Right renal pelvis (tissue), 4 donors: Measurements from ENCODE around the gene CREBBP. TPM values are rescaled to one million over a fixed set of nuclear protein-coding genes. Genes with fewer than 3 reads are reported as not detected.

Experiments
- DNase-seq, 4 donors: peaks; one replicate each; pipeline ENCODE4 v3.0.0-alpha.2; 2013; ENCODE audit warnings: low read depth in 4 of 4, low spot score in 3 of 4, missing footprints in 1 of 4
- polyA plus RNA-seq, 4 donors: library from polyadenylated mRNA; unstranded; fragments of 120-200 nt; gene quantifications; one replicate each; pipeline ENCODE4 v1.2.1, GENCODE V29; 2013; ENCODE audit not compliant: insufficient read length in 4 of 4

Gene CREBBP
- polyA plus RNA-seq, 4 donors = 64.6 to 84.7 (median 72.8) TPM

DNA sequence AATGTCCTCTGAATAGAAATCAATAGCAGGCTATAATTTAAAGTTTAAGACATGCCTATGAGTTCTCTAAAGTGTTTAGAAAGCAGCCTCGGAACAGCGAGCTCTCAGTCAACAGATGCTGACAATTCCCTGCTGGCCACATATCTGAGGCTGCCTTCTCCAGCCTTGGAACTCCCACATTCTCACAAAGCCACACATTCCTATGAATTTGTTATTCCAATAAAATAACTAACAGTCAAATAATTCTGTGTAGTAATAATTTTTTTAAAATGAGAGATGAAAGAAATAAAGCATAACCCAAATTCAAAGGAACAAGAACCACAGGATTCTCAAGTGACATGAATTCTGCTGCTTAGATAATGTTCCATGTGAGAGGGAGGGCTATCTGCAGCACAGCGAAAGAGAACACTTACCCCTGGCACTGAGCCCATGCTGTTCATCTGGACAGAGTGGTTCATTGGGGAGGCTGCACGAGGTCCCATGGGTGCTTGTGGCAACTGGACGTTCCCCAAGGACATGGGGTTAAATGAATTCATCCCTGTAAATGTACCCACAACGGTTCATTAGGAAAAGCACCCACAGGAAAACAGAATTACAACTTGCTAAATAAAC is 106.3 kb downstream of the CREBBP start:
- DNase-seq = no peak

DNA sequence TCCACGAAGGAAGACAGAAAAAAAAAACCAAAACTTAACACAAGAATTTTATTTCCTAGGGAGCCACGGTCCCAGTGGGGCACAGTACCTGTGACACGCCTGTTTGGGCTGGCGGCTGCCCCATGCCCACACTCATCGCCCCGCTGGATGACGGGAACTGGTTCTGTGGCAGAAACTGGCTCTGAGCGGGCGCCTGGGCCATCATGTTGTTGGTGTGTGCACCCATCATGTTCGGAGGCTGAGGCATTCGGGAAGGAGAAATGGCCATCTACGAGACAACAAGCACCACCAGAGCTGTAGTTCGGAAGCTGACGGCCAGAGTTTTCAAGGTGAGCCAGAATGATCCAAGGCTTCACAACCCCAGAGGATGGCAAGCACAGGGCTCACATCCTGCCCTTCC is 106.8 kb downstream of the CREBBP start:
- no peak for DNase-seq

DNA sequence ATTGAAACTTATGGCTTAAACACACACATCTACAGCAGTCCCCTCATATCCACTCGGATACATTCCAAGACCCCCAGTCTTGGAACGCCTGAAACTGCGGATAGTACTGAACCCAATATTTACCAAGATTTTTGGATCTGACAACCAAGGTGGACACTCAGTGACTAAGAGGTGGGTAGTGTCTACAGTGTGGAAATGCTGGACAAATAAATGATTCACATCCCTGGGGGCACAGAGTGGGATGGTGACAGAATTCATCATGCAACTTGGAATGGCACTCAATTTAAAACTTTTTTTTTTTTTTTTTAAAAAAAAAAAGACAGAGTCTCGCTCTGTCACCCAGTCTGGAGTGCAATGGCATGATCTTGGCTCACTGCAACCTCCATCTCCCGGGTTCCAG is 109.0 kb downstream of the CREBBP start:
- no peak for DNase-seq

DNA sequence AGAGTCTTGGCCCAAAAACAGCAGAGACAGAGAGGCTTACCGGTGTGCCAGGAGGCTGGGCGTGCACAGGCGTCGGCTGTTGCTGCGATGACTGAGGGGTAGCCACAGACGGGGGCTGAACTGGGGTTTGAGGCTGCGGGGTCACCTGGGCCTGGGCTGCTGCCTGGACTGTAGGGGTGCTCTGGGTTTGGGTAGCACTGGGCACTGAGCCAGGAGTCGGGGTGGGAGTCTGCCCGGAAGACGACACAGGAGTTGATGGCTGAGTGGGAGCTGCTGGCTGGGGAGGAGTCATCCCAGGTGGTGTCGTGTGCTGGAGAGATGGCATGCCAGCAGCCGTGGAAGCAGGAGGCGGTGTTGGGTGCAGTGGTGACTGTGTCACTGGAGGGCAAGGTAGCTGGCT is 110.0 kb downstream of the CREBBP start:
- DNase-seq = no peak

DNA sequence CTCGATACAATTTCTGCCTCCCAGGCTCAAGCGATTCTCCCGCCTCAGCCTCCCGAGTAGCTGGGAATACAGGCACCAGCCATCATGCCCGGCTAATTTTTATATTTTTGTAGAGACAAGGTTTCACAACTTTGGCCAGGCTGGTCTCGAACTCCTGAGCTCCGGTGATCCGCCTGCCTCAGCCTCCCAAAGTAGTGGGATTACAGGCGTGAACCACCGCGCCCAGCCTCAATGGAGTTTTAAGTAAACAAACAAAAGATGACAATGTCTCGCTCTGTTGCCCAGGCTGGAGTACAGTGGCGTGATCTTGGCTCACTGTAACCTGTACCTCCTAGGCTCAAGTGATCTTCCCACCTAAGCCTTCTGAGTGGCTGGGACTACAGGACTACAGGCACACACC is 110.6 kb downstream of the CREBBP start:
- DNase-seq = no peak

DNA sequence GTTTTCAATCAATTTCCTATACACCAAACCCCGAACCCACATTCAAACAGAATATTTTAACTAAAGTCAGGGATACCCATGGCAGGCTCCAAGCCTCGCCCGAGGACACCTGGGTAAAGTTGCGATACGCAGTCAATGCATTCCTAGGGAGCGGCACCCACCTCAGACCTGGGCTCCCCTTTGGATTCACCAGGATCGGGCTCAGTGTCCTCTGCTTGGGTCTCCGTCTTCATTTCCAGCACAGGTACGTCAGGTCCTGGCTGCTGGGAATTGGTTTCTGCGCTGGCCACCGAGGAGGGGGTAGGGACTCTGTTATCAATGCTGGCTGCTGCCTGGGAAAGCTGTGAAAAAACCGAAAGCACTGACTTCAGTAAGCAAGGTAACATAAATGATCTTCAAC is 111.5 kb downstream of the CREBBP start:
- no peak for DNase-seq

DNA sequence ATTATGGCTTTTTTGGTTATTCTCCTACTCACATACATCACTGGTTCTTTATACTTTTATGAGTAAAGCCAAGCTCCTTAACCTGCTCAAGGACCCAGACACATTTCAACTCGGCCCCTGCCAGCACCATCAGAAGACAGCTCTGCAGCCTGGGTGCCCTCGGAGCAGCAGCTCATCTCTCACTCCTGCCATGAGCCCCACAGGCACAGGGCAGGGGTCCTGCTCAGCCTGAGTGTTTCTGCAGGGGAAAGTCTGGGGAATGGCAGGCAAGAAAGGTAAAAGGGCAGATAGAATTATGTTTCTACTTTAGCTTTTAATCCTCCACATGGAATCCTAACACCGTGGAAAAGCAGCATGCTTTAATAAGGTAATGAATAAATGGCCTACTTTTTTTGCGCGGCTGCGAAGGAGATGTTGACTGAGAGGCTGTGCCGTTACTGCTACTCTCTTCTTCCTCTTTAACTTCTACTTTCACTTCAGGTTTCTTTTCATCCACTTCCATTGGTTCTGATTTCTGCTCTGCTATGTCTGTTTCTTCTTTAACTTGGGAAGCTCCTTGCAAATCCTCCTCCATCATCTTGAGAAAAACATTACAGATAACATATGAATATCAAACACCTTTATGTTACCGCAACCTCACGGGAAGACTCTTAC is 113.1 kb downstream of the CREBBP start:
- no peak for DNase-seq

DNA sequence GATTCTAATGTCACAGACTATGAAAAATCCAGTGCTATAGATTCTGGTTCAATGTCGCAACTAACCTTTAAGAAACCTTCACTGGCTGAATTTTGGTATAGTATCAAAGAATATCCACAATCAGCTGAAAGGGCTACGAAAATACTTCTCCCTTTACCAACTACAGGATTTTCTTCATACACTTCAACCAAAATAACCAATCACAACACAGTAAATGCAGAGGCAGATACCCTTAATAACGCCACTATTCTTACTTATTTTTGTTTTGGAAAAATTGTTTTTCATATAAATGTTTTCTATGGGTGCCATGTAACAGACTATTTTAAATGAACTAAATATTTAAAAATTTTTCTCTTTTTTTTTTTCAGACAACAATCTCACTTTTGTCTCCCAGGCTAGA is 114.3 kb downstream of the CREBBP start:
- DNase-seq = no peak

DNA sequence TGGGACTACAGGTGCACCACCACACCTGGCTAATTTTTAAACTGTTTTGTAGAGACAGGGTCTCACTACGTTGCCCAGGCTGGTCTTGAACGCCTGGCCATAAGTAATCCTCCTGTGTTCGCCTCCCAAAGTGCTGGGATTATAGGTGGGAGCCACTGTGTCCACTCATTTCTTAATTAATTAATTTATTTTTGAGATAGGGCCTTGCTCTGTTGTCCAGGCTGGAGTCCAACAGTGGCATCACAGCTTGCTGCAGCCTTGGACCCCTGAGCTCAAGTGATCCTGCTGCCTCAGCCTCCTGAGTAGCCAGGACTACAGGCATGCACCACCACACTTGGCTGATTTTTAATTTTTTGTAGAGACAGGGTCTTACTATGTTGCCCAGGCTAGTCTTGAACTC is 116.1 kb downstream of the CREBBP start:
- DNase-seq = no peak

DNA sequence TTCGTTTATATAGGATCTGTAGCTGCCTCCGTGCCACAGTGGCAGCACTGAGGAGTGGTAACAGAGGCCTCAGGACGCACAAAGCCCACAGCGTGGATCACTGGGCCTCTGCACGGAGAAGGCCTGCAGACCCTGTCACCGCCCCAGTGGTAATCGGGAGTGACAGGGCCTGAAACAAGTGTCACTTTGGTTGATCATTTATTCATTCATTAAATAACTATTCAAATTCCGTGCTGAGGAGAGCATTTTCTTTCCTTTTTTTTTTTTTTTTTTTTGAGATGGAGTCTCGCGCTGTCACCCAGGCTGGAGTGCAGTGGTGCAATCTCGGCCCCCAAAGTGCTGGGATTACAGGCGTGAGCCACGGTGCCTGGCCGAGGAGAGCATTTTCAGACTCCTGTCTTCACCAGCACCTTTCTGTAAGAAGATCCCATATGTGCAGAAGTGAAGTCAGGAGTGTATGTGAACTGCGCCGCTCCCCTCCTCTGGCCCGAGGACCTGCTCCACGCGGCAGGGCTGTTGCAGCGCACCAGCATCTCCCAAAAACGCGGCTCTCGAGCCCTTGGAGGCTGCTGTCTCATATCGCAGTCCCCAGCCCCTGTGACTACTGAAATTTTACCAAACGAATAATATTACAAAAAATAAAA is 118.3 kb downstream of the CREBBP start:
- DNase-seq = no peak

DNA sequence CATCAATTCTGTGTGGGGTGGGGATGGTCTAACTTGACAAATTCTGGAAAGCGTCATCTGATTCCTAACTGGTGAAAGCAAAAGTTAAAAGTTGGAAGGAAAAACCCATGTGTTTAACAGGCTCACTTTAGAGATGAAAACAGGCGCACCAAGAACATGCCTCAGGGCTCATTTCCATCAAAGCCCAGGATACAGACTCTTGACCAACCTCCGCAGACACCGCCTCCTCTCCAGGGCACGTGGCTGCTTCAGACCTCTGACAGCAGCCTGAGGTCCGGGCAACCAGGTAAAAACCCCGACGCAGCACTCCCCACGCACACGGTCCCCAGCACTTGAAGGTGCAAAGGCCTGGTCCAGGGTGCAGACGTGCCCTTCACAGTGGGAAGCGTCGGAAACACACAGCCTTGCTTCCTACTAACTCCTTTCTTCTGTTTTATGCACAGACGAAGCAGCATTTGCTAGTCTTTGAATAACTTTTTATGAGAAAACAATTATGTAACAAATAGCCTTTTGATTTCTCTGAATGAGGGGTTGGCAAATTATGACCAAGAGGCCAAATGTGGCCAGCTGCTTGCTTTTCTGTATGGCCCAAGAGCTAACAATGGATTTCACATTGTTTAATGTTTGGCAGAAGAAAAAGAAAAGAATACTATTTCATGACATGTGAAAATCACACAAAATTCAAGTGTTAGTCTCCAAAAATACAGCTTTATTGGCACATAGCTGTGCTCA is 119.0 kb downstream of the CREBBP start:
- DNase-seq = no peak

DNA sequence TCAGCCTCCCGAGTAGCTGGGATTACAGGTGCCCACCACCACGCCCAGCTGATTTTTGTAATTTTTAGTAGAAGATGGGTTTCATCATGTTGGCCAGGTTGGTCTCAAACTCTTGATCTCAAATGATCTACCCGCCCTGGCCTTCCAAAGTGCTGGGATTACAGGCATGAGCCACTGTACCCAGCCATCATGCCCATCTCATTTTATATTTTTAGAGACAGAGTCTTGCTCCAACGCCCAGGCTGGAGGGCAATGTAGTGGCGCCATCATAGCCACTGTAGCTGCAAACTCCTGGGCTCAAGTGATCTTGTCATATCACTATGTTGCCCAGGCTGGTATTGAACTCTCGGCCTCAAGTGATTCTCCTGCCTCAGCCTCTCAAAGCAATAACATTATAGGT is 120.0 kb downstream of the CREBBP start:
- DNase-seq = no peak

DNA sequence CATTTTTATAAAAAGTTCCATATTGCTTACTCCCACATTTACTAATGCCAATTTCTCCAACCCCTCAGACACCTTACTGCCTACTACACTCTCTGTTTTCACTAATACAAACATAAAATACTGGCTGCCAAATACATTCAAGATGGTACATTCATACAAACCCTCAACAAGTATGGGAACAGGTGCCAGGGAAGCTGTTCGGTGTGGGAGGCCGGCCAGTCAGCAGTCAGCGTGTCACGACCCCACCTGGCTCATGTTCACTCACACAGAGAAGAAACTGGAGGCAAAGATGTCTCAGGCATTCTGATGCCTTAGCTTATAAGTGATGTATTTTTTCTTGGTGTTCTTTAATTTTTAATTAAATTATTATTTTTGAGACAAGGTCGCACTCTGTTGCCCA is 120.8 kb downstream of the CREBBP start:
- DNase-seq = no peak

DNA sequence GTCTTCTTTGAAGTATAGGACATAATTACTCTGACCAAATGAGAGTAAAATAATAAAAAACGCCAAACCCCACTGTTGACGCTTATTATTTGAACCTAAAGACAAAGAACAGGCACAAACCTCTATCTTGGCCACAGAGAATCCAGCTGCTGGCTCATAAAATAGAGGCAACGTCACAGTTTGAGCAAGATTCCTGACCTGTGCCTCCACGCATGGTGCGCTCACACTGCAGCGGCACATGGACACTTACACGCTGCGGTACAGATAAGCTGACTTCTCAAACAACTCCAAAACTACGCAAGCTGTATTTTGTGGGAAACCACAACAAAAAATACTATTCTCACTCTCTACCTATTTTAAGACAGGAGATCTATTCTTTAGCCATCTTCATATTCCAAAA is 124.4 kb downstream of the CREBBP start:
- DNase-seq = no peak

DNA sequence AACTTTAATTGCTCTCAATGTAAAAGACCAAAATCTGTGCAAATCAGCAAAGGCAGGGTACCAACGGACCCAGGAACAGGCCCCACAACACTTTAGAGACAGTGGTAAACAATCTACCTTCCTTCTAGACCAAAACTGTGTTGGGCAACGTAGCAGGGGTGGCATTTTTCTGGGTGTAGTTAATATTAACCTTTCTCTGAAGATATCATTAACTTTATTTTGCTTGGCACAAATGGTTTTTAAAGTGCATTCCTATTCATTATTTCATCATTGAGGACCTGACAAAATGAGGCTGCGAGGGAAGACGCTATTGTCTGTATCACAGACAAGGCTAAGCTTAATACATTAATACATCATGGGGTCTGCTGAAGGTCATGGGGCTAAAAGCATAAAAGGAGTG is 125.3 kb downstream of the CREBBP start:
- DNase-seq = no peak

DNA sequence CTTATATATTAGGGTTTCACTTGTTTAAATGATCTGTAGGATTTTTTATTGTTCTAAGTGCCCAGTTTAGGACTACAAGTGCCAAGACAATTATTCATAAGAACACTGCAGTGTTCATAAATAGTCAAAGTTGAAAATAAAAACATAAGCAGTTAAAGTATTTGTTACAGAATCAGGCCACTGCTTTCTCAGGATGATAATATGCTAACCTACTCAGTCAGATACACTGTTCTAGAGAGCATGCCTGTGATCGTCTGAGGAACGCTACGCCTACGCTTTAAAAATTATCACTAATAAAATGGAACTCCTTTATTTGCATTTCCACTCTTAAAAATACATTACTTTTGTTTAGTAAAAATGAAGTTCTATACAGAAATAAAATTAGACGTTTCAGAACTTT is 125.7 kb downstream of the CREBBP start:
- no peak for DNase-seq

DNA sequence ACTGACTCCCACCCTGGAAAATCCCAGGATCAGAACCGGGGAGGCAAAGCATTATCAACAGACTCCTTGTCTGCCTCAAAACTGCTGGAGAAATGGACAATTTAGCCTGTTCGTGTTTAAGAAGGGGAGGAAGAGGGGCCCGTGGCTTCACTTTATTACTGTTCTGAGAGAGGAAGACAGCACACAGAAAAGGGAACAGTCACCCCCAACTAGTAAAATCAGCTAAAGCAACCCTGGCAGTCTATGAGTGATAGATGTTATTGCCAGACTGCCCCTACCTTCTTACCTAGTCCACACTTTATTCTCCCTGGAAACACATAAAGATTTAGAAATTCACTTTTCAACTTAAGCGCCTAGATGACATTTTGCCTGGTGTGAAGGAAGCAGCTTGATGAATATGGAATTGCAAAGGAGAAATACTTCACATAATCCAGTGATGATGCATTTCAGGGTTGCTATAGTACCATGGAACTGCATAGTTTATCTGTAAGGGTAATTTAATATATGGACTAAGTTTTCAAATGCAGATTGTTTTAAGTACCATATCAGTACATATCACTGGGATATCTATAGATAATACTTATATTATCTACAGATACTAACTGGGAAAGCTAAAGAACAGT is 126.3 kb downstream of the CREBBP start:
- DNase-seq = no peak

DNA sequence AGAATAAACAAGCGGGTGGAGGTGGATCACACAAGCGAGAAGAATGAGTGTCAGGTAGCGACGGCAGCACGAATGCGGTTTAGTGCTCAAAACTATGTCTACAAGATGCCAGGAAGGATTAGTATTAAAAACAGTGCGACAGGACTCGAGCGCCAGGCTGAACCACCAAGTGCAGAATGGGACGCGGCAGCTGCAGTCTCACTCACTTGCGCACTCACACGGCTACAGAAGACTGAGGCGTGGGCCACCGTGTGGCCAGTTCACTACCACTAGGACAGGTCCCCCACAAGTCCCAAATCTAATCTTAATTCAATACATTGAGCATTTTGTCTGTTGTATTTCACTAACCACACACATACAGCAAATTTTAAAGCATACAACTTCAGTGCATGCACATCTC is 127.5 kb downstream of the CREBBP start:
- no peak for DNase-seq

DNA sequence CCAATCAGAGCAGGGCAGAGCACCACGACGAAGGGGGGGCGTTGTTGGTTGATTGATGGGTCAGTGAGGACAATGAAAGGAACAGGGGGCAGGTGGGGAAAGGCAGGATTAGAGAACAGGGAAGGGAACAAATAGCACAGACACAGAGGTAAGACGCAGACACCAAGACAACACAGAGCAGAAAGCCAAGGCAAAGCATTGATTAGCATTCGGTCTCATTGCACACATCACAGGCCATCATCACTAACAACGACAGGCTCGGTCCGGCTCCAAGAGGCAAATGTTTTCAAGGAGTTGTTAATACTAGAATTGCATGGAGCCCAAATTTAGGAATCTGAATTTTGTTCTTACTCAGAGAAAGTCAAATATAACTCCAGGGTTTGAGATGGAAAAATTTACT is 128.6 kb downstream of the CREBBP start:
- DNase-seq = no peak

DNA sequence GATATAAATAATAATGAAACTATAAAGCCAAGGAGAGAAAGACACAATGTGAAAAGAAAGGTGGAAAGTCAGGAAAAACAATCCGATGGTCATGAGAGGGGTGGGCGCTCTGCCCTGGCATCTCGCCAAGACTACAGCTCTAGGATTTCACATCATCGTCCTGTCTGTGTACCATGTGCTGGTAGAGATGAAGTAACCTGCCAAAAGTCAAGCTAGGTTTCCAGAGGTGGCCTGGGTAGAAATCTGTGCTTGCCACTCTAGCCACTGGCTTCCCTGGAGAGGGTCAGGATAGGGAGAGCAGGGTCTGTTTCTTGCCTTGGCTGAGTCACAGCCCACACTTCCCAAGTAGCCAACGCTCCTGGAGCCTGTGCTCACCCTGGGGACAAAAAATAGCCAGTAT is 132.2 kb downstream of the CREBBP start:
- DNase-seq = no peak

DNA sequence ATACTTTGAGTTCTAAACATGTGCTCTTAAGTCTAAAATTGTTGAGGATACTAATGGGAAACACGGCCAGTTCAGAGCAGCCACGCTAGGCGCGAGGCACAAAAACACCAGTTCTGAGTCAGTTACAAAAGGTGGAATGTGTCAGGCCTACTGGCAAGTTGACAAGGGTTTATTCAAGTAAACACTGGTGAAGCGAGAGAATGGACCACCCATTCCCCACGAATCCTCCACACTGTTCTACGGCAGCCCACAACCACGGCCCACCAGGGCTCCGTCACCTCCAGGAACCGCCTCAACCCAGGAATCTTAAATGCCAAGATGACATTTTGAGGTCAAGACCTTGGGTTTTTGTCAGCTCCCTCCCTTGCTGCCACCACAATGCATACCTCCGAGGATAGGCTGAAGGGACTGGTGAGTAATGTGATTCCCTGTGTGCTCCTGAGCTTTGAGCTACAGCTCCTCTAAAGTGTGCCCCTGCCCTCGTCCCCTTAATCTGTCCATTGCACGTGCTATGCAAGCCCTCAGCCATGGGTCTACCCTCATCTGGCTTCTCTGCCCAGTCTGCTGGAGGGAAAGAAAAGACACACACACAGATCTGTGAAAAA is 134.7 kb downstream of the CREBBP start:
- DNase-seq = no peak
